OCI-LY3 (cell line): ENCODE data around the gene GRK6.
A peak's percentile ranks its signal among the peaks of the same experiment; 100 is the strongest.

Experiments
- H2AFZ ChIP-seq: fragments of 200-600, 300-600 bp; shearing (Covaris generic); 2 replicates; pipeline ENCODE4 v1.6.0; 2014; ENCODE audit warnings: antibody characterized with exemption, low read depth, low read length
- H3K27ac ChIP-seq: fragments of 200-600, 300-600 bp; sonication (generic); 2 replicates; pipeline ENCODE4 v1.5.1; 2014; ENCODE audit warnings: mild to moderate bottlenecking, low read length, moderate library complexity, mixed read lengths
- H3K27me3 ChIP-seq: fragments of 200-600, 300-600 bp; sonication (generic); 2 replicates; pipeline ENCODE4 v1.6.1; 2014; ENCODE audit warnings: low read depth, low read length, mixed read lengths
- H3K36me3 ChIP-seq: fragments of 200-600, 300-600 bp; sonication (generic); replicated peaks from 2 replicates; pipeline ENCODE3; 2014; ENCODE audit warnings: low read depth, low read length, mixed read lengths
- H3K4me1 ChIP-seq: fragments of 300-600, 200-600 bp; sonication (generic); 2 replicates; pipeline ENCODE4 v1.6.1; 2014; ENCODE audit warnings: low read length, mixed read lengths
- H3K4me2 ChIP-seq: fragments of 200-600, 300-600 bp; sonication (generic); 2 replicates; pipeline ENCODE4 v1.6.1; 2014; ENCODE audit warnings: low read length, mixed read lengths
- H3K4me3 ChIP-seq: fragments of 300-600, 200-600 bp; sonication (generic); 2 replicates; pipeline ENCODE4 v1.5.1; 2014; ENCODE audit warnings: antibody characterized with exemption, mild to moderate bottlenecking, low read length, moderate library complexity
- H3K79me2 ChIP-seq: fragments of 300-600, 200-600 bp; shearing (Covaris generic); 2 replicates; pipeline ENCODE4 v1.6.1; 2014; ENCODE audit warnings: mild to moderate bottlenecking, low read length, mixed read lengths
- H3K9ac ChIP-seq: fragments of 300-600, 200-600 bp; shearing (Covaris generic); 2 replicates; pipeline ENCODE4 v1.6.0; 2014; ENCODE audit warnings: mild to moderate bottlenecking, low read length, moderate library complexity
- H3K9me3 ChIP-seq: fragments of 200-600, 300-600 bp; shearing (Covaris generic); 2 replicates; pipeline ENCODE4 v1.6.1; 2014; ENCODE audit warnings: low read length, mixed read lengths; ENCODE audit not compliant: insufficient read depth
- H4K20me1 ChIP-seq: fragments of 200-600, 300-600 bp; sonication (generic); 2 replicates; pipeline ENCODE4 v1.6.1; 2016; ENCODE audit warnings: low read length, mixed read lengths; ENCODE audit not compliant: insufficient read depth
- CTCF ChIP-seq: fragments of 200-600, 300-600 bp; sonication (generic); IDR thresholded peaks from 2 replicates; pipeline ENCODE4 v1.5.1; 2014; ENCODE audit warnings: antibody characterized with exemption, low read length, low read depth
- EZH2phosphoT487 ChIP-seq: fragments of 200-600 bp; shearing (Covaris generic); IDR thresholded peaks from 2 replicates; pipeline ENCODE4 v1.6.1; 2018; ENCODE audit warnings: antibody characterized with exemption, mixed run types, low read depth

The GRK6 gene

GRCh38 chr5:177470759-177471536, 44.5 kb downstream of the GRK6 start:
- Histone ChIP-seq H3K4me2 (no peak overlapping the region), H3K27me3 (peaks cover 4% of the 10 kb centered on the region; the same call in 1 of the 2 replicates), H3K36me3 (peaks cover 15% of the 10 kb centered on the region), H4K20me1 (peaks cover 33% of the 10 kb centered on the region), H3K27ac (no peak overlapping the region), H3K9ac (no peak overlapping the region), H2AFZ (no peak overlapping the region), H3K4me3 (no peak overlapping the region), H3K79me2 (peaks cover 35% of the 10 kb centered on the region), H3K4me1 (peaks cover 11% of the 10 kb centered on the region), H3K9me3 (no peaks in the 10 kb centered on the region)
- TF ChIP-seq CTCF: no peak
- no peak for TF ChIP-seq EZH2phosphoT487

GRCh38 chr5:177471610-177472356, 45.3 kb downstream of the GRK6 start:
- peaks cover 35% of the 10 kb centered on the region for H3K79me2 ChIP-seq
- H3K36me3 ChIP-seq: peaks cover 8% of the 10 kb centered on the region
- H3K27me3 ChIP-seq: peaks cover 4% of the 10 kb centered on the region; the same call in 1 of the 2 replicates
- H3K9ac ChIP-seq: peak overlapping the region; percentile 75
- H3K27ac ChIP-seq: no peak overlapping the region
- H3K9me3 ChIP-seq: no peaks in the 10 kb centered on the region
- peak overlapping the region; percentile 92 for H3K4me3 ChIP-seq
- H4K20me1 ChIP-seq: peaks cover 33% of the 10 kb centered on the region
- TF ChIP-seq EZH2phosphoT487: no peak
- TF ChIP-seq CTCF: no peak
- H2AFZ ChIP-seq: no peak overlapping the region
- H3K4me2 ChIP-seq: peak overlapping the region; percentile 84
- peaks cover 11% of the 10 kb centered on the region for H3K4me1 ChIP-seq

DNA sequence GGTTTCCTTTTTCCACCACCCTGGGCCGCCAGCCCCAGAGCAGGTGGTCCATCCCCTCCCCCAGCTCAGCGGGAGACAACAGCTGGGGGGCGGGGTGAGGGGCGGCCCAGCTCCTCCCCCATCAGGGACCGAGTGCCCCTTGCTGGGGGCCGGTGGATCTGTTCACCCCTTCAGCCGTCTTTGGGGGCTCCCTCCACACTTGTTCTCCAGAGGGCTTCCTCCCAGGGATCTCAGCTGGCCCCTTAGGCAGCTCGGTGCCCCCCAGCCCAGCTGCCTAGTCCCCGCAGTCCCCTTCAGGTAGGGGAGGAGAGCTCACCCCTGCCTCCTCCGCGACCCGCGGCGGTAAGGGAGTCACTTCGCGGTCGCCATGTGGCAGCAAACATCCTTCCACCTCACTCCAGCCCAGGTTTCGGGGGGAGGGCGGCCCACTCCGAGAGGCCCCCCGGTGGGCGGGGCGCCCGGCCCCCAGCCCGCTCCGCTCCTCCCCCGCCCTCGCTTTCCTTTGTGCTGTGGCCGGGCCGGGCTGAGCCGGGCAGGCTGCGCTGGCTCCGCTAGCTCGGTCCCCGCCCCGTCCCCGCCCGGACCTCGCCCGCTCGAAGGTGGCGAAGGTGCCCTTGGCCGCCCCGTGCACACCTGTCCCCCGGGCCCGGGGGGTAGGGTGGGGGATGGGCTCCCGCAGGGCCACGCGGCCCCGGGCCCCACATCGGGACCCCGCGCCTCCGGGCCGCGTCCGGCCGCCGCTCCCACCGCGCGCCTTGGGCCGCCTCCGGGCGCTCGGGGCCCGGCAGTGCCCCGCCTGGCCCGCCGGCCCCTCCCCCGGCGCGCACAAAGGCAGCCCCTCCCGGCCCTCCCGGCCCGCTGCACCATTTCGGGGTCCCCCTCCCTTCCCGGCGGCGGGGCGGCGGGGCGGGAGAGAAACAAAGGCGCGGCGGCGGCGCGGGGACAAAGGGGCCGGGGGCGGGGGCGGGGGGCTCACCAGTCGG, 46.3 kb downstream of the GRK6 start:
- Histone ChIP-seq H3K27ac (peak overlapping the region; percentile 11; the same call in 1 of the 2 replicates), H3K9ac (peak overlapping the region; percentile 75), H2AFZ (no peak overlapping the region), H3K4me3 (peak overlapping the region; percentile 92), H3K79me2 (peaks cover 35% of the 10 kb centered on the region), H3K4me2 (peak overlapping the region; percentile 84), H3K36me3 (peaks cover 5% of the 10 kb centered on the region), H3K27me3 (peaks cover 4% of the 10 kb centered on the region; the same call in 1 of the 2 replicates), H4K20me1 (peaks cover 33% of the 10 kb centered on the region), H3K4me1 (peaks cover 11% of the 10 kb centered on the region), H3K9me3 (no peaks in the 10 kb centered on the region)
- TF ChIP-seq EZH2phosphoT487 (no peak), CTCF (peak; percentile 15; the same call in 1 of the 2 replicates)
